Prostate gland (tissue), 2 donors: Measurements from ENCODE around the gene SPINK1.

ENCODE experiments used
- CTCF ChIP-seq, 4 experiments: fragments of 200-600 bp in 2 of 4; fragments of 450-650 bp in 2 of 4; sonication (generic) in 2 of 4; IDR thresholded peaks; 1 replicate in 3 of 4; 2 replicates in 1 of 4; pipeline ENCODE4 v1.5.1; 2016 to 2019; ENCODE audit warnings: antibody characterized with exemption in 4 of 4, mild to moderate bottlenecking in 2 of 4, moderate library complexity in 2 of 4
- POLR2A ChIP-seq: fragments of 450-650 bp; IDR thresholded peaks from one replicate; pipeline ENCODE4 v1.6.1; 2016; ENCODE audit warnings: antibody characterized with exemption, mild to moderate bottlenecking
- POLR2AphosphoS5 ChIP-seq: sonication (generic); formaldehyde crosslinking; IDR thresholded peaks from one replicate; pipeline ENCODE4 v1.6.1; 2017; ENCODE audit warnings: antibody characterized with exemption

- TF ChIP-seq CTCF (IDR thresholded peaks at IDR 0.05) (no peak), POLR2A (no peak), POLR2AphosphoS5 (no peak)
Measured at GRCh38 chr5:147849226-147849625, 17.8 kb upstream of the SPINK1 start.
